Subcutaneous adipose tissue (tissue), 4 donors: ENCODE results near the gene CADPS. TPM values are rescaled to one million over a fixed set of nuclear protein-coding genes. Genes with fewer than 3 reads are reported as not detected.

Experiments used
- total RNA-seq, 4 donors: library from RNA; depleted of rRNA; stranded (reverse); fragments of >200 nt; gene quantifications; one replicate each; pipeline ENCODE4 v1.1.0, GENCODE V29; 2016
- TF ChIP-seq, protein P1 (sequence below): fragments of 450-650 bp; IDR thresholded peaks from one replicate; pipeline ENCODE4 v1.5.1; 2016; ENCODE audit warnings: low read depth, mild to moderate bottlenecking, control low read depth, antibody characterized with exemption, moderate library complexity

CADPS gene
- total RNA-seq, 4 donors from 2014 or later: 1.9 to 25.1 TPM; not detected in 2

DNA sequence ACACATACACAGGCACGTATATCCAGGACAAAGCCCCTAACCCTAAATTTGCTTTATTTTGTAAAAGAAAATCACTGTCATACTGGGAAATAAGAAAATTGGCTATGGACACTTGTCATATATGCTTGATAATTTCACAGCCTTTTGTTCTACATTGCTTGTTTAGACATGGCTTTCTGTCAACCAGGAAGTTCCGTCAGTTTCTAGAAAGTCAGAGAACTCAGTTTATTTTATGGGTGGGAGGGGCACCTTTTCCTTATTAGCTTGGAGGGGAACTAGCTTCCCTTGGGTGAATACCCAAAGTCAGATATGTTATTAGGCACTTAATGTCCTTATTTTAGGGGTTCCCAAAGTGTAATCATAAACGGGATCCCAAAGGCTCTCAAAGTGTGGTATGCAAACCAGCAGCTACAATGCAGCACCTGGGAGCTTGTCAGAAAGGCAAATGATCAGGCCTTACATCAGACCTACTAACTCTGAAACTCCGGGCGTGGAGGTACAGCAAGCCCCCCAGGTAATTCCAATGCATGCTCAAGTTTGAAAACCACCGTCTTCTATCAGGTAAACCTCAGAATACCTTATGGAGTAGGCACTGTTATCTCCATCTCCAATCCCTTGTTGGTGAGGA lies 50.1 kb downstream of the CADPS start:
- TF ChIP-seq, protein P1, sequence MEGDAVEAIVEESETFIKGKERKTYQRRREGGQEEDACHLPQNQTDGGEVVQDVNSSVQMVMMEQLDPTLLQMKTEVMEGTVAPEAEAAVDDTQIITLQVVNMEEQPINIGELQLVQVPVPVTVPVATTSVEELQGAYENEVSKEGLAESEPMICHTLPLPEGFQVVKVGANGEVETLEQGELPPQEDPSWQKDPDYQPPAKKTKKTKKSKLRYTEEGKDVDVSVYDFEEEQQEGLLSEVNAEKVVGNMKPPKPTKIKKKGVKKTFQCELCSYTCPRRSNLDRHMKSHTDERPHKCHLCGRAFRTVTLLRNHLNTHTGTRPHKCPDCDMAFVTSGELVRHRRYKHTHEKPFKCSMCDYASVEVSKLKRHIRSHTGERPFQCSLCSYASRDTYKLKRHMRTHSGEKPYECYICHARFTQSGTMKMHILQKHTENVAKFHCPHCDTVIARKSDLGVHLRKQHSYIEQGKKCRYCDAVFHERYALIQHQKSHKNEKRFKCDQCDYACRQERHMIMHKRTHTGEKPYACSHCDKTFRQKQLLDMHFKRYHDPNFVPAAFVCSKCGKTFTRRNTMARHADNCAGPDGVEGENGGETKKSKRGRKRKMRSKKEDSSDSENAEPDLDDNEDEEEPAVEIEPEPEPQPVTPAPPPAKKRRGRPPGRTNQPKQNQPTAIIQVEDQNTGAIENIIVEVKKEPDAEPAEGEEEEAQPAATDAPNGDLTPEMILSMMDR: no peak

DNA sequence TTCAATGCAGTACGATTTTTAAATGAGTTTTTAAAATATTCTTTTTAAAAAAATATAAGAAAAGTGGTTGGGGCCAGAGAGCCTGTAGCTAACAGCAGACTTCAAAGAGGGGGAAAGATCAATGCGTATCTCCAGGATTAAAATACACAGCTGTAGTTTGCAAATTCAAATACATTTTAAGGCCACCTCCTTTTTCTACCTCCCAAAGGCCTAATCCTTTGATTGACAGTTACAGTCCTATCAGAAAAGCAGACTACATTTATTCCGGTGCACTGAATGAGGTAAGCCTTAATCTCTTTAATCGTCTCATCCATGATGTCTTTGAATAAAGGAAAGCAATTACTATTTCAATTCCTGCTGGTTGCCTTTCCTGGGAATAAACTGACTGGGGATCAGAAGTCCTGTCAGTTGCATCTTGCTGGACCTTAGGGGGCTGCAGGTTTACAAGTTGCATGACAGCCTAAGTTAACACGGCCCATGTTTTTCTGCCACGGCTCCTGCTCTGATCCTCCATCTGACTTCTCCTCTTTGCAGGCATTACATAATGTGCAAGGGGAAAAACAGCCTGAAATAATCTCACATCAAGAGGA lies 51.7 kb downstream of the CADPS start:
- TF ChIP-seq, protein P1: no peak

DNA sequence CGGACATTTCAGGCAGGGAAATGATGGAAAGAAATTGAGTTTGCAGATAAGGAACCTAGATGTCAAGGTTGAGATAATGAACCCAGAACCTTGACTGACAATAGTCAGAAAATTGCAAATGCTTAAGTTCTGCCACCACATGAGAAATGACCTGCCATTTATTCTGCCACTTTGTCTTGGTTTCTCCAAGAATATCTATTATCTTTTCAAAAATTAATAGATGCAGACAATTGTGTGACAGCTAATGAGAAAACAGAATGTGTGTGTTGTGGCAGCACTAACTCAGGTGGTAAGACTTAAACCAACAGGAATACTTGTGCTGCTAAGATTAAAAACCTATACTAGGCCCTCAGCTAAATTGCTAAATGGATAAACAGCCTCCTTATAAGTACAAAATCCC lies 52.3 kb downstream of the CADPS start:
- TF ChIP-seq, protein P1: no peak

DNA sequence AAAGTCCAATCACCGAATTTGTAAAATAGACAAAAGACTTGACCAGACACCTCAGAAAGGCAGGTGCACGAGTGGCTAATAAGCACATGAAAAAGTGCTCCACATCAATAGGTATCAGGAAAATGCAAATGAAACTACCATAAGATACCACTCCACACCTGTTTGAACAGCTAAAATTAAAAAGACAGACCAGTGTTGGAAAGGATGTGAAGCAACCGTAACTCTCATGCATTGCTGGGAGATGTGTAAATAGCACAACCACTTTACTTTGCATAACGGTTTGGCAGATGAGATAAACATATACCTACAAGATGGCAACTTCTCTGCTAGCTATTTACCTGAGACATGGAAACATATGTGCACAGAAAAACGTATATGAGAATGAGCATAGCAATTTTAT lies 56.9 kb downstream of the CADPS start:
- TF ChIP-seq, protein P1: no peak

DNA sequence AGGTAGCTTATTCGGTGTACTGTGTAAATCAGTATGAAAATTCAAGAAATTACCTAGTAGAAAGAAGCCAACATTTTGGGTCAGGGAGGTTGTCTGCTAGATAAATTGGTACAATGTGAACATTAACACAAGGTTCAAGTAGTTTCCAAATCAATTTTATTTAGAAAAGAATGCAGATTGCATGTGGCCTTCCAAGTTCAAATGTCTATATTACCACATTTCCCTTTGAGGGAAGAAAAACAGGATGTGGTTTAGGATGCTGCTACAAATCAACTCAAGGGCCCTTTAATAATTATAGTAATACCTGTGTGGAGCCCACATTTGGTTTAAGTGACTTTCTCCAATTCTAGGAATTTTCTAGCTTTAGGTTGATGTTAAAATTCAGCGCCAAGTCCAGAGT lies 57.5 kb downstream of the CADPS start:
- TF ChIP-seq, protein P1: no peak

DNA sequence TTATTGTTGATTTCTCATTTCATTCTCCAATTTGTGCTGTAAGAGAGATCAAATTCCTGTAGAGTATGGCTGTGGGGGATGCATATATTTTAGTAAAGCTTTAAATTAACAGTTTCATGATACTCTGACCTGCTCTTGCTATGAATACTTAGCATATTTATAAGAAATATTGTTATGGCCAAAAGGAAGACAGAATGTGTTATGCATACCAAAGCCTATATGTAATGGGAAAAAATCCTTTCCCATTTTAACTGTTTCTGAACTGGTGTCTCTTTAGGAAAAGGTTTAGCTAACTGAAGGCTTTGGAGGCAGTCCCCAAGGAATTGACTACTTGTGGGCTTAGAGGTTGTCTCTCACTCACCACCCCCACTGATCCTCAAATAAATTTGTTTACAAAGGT lies 59.2 kb downstream of the CADPS start:
- TF ChIP-seq, protein P1: no peak

DNA sequence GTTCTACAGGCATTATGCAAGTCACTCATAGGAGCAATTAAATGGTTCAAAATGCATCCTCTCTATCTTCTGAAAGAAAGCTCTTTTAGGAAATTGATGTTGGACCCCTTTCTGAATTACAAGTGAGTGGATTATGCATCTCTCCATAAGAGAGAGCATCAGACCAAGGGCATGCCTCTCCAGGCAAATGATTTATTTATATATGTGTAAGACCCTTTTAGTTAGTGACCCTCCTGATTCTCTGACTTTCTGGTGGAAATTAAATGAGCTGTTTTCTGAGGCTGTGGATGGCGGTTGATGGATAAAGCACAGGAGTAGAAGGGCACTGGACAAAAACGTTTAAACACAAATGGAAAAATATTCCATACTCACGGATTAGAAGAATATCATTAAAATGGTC lies 62.6 kb downstream of the CADPS start:
- TF ChIP-seq, protein P1: no peak
